K562 (cell line): ENCODE results near the gene SNRPB. TPM values are rescaled to one million over a fixed set of nuclear protein-coding genes. Genes with fewer than 3 reads are reported as not detected.

Experiments used
- EP400 ChIP-seq: fragments of 450-650 bp; IDR thresholded peaks from 2 replicates; pipeline ENCODE4 v1.6.1; 2017; ENCODE audit warnings: antibody characterized with exemption, mild to moderate bottlenecking, moderate library complexity
- HCFC1 ChIP-seq: IDR thresholded peaks from 2 replicates; pipeline ENCODE4 v1.6.1; 2012; ENCODE audit warnings: low read depth, low read length, improper control_type of control experiment
- KAT2B ChIP-seq: IDR thresholded peaks from one replicate; pipeline ENCODE4 v1.6.1; 2012; ENCODE audit warnings: low read depth, mild to moderate bottlenecking, control low read depth, inconsistent platforms, low read length, moderate library complexity
- MAFG ChIP-seq: fragments of 450-650 bp; conservative IDR thresholded peaks from 2 replicates; pipeline ENCODE4 v1.6.1; 2016; ENCODE audit warnings: missing genetic modification characterization, missing compliant biosample characterization
- NCOA1 ChIP-seq: fragments of 450-650 bp; IDR thresholded peaks from 2 replicates; pipeline ENCODE4 v1.6.1; 2016; ENCODE audit warnings: low read depth
- NFRKB ChIP-seq: fragments of 450-650 bp; IDR thresholded peaks from 2 replicates; pipeline ENCODE4 v1.6.1; 2016; ENCODE audit warnings: low read depth
- PHF20 ChIP-seq: fragments of 450-650 bp; IDR thresholded peaks from 2 replicates; pipeline ENCODE4 v1.6.1; 2018; ENCODE audit not compliant: partially characterized antibody
- POLR2A ChIP-seq: fragments of 450-650 bp; conservative IDR thresholded peaks from 2 replicates; pipeline ENCODE4 v1.6.1; 2016
- PPARD ChIP-seq: fragments of 250-450 bp; sonication (Bioruptor Pico); IDR thresholded peaks from 2 replicates; pipeline ENCODE4 v1.8.0; 2022; ENCODE audit warnings: inconsistent platforms, mild to moderate bottlenecking, moderate library complexity
- SRSF1 ChIP-seq: fragments of 200-400 bp; formaldehyde crosslinking; IDR thresholded peaks from 2 replicates; pipeline ENCODE4 v1.6.1; 2017; ENCODE audit warnings: mild to moderate bottlenecking, low read depth, low read length, moderate library complexity
- ZBED1 ChIP-seq: IDR thresholded peaks from 2 replicates; pipeline ENCODE4 v1.6.1; 2014
- ZNF445 ChIP-seq: fragments of 250-450 bp; sonication (Bioruptor Pico); IDR thresholded peaks from 2 replicates; pipeline ENCODE4 v1.4.0; 2020; ENCODE audit warnings: low read depth, mild to moderate bottlenecking, moderate library complexity
- polyA plus RNA-seq, 8 experiments: library from polyadenylated mRNA; depleted of rRNA in 4 of 8; stranded (reverse) in 5 of 8; unstranded in 3 of 8; fragments of >200 nt; fragmentation: Nextera tagmentation in 2 of 8; fragmentation: Illumina TruSeq in 1 of 8; extraction: Ambion mirVana in 2 of 8; extraction: Trizol in 1 of 8; gene quantifications; 2 replicates each; pipeline versions ENCODE4 v1.2.1 to v1.2.3, GENCODE V29; 2011 to 2014; ENCODE audit warnings: inconsistent platforms in 1 of 8, missing spikeins in 1 of 8
- total RNA-seq, 7 experiments: library from RNA; depleted of rRNA in 6 of 7; stranded (reverse); fragments of >200 nt in 6 of 7; fragmentation: Illumina TruSeq in 2 of 7; extraction: Trizol in 2 of 7; gene quantifications; 2 replicates each; pipeline versions ENCODE4 v1.2.1 to v1.2.3, GENCODE V29; 2011 to 2021; ENCODE audit warnings: low replicate concordance in 1 of 7
- TF ChIP-seq, protein P1 (sequence below): fragments of 250-450 bp; sonication (Bioruptor Pico); IDR thresholded peaks from 2 replicates; pipeline ENCODE4 v1.4.0; 2020
- TF ChIP-seq, protein P2 (sequence below): fragments of 450-650 bp; IDR thresholded peaks from 2 replicates; pipeline ENCODE4 v1.7.1; 2018; ENCODE audit warnings: mild to moderate bottlenecking, low read depth; ENCODE audit not compliant: partially characterized antibody
- TF ChIP-seq, protein P3 (sequence below), 3 experiments: fragments of 200-800 bp in 1 of 3; sonication (Bioruptor generic) in 1 of 3; sonication (generic) in 1 of 3; formaldehyde crosslinking in 1 of 3; IDR thresholded peaks; 2 replicates each; pipeline versions ENCODE4 v1.6.1 to v1.8.0; 2016 to 2022; ENCODE audit warnings: mild to moderate bottlenecking in 2 of 3, missing compliant biosample characterization in 2 of 3, missing genetic modification characterization in 2 of 3, missing genetic modification reagents in 1 of 3
- TF ChIP-seq, protein P4 (sequence below): sonication (generic); formaldehyde crosslinking; IDR thresholded peaks from 2 replicates; pipeline ENCODE4 v1.8.0; 2022; ENCODE audit warnings: missing genetic modification reagents, mild to moderate bottlenecking, moderate library complexity, borderline replicate concordance

SNRPB gene
- total and polyA plus RNA-seq, 9 of the 15 experiments (the other 6 are each of a cell fraction or from before 2014, with no cell fraction given), result 13.1 to 615 (median 266) TPM

DNA sequence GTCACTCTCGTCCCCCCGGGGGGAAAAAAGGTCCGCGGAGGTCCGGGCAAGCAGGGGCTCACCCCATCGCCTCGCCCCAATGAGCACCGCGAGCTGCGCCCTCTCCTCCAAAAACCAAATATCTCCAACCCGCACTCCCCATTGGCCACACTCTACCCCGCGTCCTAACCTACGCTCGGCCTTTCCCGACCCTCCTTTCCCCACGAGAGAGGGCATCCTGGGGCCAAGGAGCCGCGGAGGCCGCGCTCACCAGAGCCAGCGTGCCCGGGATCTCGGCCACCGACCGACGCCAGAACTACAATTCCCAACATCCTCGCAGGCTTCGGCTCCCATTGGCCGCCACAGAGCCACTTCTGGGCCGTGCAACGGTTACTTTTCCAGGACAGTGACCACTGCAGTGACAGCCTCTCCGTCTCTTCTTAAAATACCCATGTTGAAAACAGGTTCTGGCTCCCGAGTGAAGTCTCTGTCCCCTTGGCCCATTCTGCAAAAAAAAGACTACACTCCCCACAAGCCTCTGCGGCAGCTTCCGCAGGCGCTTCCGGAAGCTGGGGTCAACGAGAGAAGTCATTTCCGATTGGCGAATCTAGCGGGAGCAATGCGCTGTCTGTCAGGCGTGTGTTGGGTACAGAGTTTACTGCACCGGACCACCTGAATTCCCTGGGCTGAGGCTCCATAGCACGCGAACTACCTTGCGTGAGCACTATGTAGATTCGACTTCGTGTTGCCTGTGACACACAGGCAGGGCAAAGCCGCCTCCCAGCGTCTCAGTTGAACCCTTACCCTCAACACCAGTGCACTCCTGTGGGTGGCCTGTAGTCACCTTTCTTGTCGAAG is 38.3 kb upstream of the SNRPB start, which contains the start of gene ZNF343 (continued):
- 0 out of 2 replicates have a peak, but pooled peaks have one; percentile 12 for TF ChIP-seq NFRKB
- TF ChIP-seq ZBED1, result no peak
- TF ChIP-seq ZNF445 (CRISPR knock-in tag), result no peak
- no peak for TF ChIP-seq NCOA1
- TF ChIP-seq, protein P1, sequence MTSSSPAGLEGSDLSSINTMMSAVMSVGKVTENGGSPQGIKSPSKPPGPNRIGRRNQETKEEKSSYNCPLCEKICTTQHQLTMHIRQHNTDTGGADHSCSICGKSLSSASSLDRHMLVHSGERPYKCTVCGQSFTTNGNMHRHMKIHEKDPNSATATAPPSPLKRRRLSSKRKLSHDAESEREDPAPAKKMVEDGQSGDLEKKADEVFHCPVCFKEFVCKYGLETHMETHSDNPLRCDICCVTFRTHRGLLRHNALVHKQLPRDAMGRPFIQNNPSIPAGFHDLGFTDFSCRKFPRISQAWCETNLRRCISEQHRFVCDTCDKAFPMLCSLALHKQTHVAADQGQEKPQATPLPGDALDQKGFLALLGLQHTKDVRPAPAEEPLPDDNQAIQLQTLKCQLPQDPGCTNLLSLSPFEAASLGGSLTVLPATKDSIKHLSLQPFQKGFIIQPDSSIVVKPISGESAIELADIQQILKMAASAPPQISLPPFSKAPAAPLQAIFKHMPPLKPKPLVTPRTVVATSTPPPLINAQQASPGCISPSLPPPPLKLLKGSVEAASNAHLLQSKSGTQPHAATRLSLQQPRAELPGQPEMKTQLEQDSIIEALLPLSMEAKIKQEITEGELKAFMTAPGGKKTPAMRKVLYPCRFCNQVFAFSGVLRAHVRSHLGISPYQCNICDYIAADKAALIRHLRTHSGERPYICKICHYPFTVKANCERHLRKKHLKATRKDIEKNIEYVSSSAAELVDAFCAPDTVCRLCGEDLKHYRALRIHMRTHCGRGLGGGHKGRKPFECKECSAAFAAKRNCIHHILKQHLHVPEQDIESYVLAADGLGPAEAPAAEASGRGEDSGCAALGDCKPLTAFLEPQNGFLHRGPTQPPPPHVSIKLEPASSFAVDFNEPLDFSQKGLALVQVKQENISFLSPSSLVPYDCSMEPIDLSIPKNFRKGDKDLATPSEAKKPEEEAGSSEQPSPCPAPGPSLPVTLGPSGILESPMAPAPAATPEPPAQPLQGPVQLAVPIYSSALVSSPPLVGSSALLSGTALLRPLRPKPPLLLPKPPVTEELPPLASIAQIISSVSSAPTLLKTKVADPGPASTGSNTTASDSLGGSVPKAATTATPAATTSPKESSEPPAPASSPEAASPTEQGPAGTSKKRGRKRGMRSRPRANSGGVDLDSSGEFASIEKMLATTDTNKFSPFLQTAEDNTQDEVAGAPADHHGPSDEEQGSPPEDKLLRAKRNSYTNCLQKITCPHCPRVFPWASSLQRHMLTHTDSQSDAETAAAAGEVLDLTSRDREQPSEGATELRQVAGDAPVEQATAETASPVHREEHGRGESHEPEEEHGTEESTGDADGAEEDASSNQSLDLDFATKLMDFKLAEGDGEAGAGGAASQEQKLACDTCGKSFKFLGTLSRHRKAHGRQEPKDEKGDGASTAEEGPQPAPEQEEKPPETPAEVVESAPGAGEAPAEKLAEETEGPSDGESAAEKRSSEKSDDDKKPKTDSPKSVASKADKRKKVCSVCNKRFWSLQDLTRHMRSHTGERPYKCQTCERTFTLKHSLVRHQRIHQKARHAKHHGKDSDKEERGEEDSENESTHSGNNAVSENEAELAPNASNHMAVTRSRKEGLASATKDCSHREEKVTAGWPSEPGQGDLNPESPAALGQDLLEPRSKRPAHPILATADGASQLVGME, result no peak
- peak; percentile 11 for TF ChIP-seq PHF20
- TF ChIP-seq, protein P2, sequence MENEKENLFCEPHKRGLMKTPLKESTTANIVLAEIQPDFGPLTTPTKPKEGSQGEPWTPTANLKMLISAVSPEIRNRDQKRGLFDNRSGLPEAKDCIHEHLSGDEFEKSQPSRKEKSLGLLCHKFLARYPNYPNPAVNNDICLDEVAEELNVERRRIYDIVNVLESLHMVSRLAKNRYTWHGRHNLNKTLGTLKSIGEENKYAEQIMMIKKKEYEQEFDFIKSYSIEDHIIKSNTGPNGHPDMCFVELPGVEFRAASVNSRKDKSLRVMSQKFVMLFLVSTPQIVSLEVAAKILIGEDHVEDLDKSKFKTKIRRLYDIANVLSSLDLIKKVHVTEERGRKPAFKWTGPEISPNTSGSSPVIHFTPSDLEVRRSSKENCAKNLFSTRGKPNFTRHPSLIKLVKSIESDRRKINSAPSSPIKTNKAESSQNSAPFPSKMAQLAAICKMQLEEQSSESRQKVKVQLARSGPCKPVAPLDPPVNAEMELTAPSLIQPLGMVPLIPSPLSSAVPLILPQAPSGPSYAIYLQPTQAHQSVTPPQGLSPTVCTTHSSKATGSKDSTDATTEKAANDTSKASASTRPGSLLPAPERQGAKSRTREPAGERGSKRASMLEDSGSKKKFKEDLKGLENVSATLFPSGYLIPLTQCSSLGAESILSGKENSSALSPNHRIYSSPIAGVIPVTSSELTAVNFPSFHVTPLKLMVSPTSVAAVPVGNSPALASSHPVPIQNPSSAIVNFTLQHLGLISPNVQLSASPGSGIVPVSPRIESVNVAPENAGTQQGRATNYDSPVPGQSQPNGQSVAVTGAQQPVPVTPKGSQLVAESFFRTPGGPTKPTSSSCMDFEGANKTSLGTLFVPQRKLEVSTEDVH, result peak; percentile 82
- no peak for TF ChIP-seq PPARD (CRISPR knock-in tag)
- peak; percentile 81 for TF ChIP-seq POLR2A
- no peak for TF ChIP-seq SRSF1
- TF ChIP-seq, protein P3, sequence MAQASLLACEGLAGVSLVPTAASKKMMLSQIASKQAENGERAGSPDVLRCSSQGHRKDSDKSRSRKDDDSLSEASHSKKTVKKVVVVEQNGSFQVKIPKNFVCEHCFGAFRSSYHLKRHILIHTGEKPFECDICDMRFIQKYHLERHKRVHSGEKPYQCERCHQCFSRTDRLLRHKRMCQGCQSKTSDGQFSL (CRISPR knock-in tag; IDR thresholded peaks at IDR 0.05), result no peak
- TF ChIP-seq, protein P3 (tag; IDR thresholded peaks at IDR 0.05), result no peak
- TF ChIP-seq HCFC1, result peak; percentile 92
- TF ChIP-seq MAFG, result no peak
- TF ChIP-seq EP400, result peak; percentile 55; the same call in 1 of the 2 replicates
- TF ChIP-seq, protein P4, sequence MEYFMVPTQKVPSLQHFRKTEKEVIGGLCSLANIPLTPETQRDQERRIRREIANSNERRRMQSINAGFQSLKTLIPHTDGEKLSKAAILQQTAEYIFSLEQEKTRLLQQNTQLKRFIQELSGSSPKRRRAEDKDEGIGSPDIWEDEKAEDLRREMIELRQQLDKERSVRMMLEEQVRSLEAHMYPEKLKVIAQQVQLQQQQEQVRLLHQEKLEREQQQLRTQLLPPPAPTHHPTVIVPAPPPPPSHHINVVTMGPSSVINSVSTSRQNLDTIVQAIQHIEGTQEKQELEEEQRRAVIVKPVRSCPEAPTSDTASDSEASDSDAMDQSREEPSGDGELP (CRISPR knock-in tag), result peak; percentile 75; the same call in 1 of the 2 replicates
- no peak for TF ChIP-seq KAT2B
